Kidney epithelial cell (primary cell): ENCODE data around the gene CKLF. TPM values are rescaled to one million over a fixed set of nuclear protein-coding genes. Genes with fewer than 3 reads are reported as not detected.

Source experiments
- DNase-seq: peaks from one replicate; pipeline ENCODE4 v3.0.0-alpha.2; 2010; ENCODE audit warnings: low read depth
- H3K27me3 ChIP-seq: 2 replicates; pipeline ENCODE4 v1.6.0; 2011; ENCODE audit warnings: low read length; ENCODE audit not compliant: control insufficient read depth, insufficient read depth
- H3K36me3 ChIP-seq: 2 replicates; pipeline ENCODE4 v1.5.1; 2011; ENCODE audit warnings: low read length; ENCODE audit not compliant: control insufficient read depth, insufficient read depth
- H3K4me3 ChIP-seq: 2 replicates; pipeline ENCODE4 v1.5.1; 2011; ENCODE audit warnings: low read depth, mild to moderate bottlenecking, control low read depth, low read length
- CTCF ChIP-seq: IDR thresholded peaks from 2 replicates; pipeline ENCODE4 v1.5.1; 2011; ENCODE audit warnings: mild to moderate bottlenecking, moderate library complexity, low read length, control low read depth, inconsistent platforms; ENCODE audit not compliant: insufficient read depth, poor library complexity, severe bottlenecking
- total RNA-seq: library from RNA; depleted of rRNA; stranded (reverse); fragments of >200 nt; gene quantifications from 2 replicates; pipeline ENCODE4 v1.2.3, GENCODE V29; 2015

The CKLF gene
- total RNA-seq, 1 donor from 2014 or later = 129 TPM

- peak; percentile 97 for DNase-seq
- Histone ChIP-seq H3K27me3 (no peaks in the 10 kb centered on the region), H3K36me3 (peaks cover 2% of the 10 kb centered on the region), H3K4me3 (no peak overlapping the region)
- TF ChIP-seq CTCF = no peak
These were observed 30.2 kb upstream of the CKLF start for GRCh38 chr16:66521951-66522771.

GRCh38 chr16:66522816-66523590 is 29.4 kb upstream of the CKLF start:
- DNase-seq = no peak
- Histone ChIP-seq H3K36me3 (peaks cover 3% of the 10 kb centered on the region), H3K4me3 (no peak overlapping the region), H3K27me3 (no peaks in the 10 kb centered on the region)
- no peak for TF ChIP-seq CTCF

GRCh38 chr16:66523861-66524354 is 28.5 kb upstream of the CKLF start:
- Histone ChIP-seq H3K27me3 (no peaks in the 10 kb centered on the region), H3K36me3 (peaks cover 3% of the 10 kb centered on the region), H3K4me3 (no peak overlapping the region)
- no peak for DNase-seq
- no peak for TF ChIP-seq CTCF

GRCh38 chr16:66524601-66525164 is 27.7 kb upstream of the CKLF start:
- H3K36me3 ChIP-seq = peaks cover 3% of the 10 kb centered on the region
- no peak for TF ChIP-seq CTCF
- DNase-seq = no peak
- no peaks in the 10 kb centered on the region for H3K27me3 ChIP-seq
- no peak overlapping the region for H3K4me3 ChIP-seq

- no peak for DNase-seq
- TF ChIP-seq CTCF = no peak
- no peaks in the 10 kb centered on the region for H3K27me3 ChIP-seq
- no peak overlapping the region for H3K4me3 ChIP-seq
- H3K36me3 ChIP-seq = peaks cover 1% of the 10 kb centered on the region
These were observed 26.8 kb upstream of the CKLF start for GRCh38 chr16:66525396-66526180.
